Ovary (tissue), 9 donors: ENCODE measurements around the gene ARHGAP1. TPM values are rescaled to one million over a fixed set of nuclear protein-coding genes. Genes with fewer than 3 reads are reported as not detected.

ENCODE experiments used
- DNase-seq, 5 donors: peaks; one replicate each; pipeline ENCODE4 v3.0.0-alpha.2; 2019 to 2020
- H3K27ac ChIP-seq, 2 donors: fragments of 200-600 bp; one replicate each; pipeline versions ENCODE4 v1.5.1 to v1.8.0; 2019 to 2022
- H3K27me3 ChIP-seq: fragments of 200-600 bp; one replicate; pipeline ENCODE4 v1.8.0; 2022
- H3K36me3 ChIP-seq: fragments of 200-600 bp; sonication (generic); one replicate; pipeline ENCODE4 v1.5.1; 2019
- H3K4me1 ChIP-seq: one replicate; pipeline ENCODE4 v1.8.1; 2013; ENCODE audit warnings: mild to moderate bottlenecking, moderate library complexity; ENCODE audit not compliant: insufficient read depth
- H3K4me3 ChIP-seq: fragments of 200-600 bp; sonication (generic); one replicate; pipeline ENCODE4 v1.5.1; 2017
- H3K9me3 ChIP-seq, 2 donors: fragments of 200-600 bp in 1 of 2; sonication (generic) in 1 of 2; one replicate each; pipeline versions ENCODE4 v1.5.1 to v1.8.1; 2013 to 2019; ENCODE audit warnings: mild to moderate bottlenecking in 1 of 2, moderate library complexity in 1 of 2
- EP300 ChIP-seq: sonication (generic); formaldehyde crosslinking; IDR thresholded peaks from one replicate; pipeline ENCODE4 v1.6.1; 2017; ENCODE audit warnings: antibody characterized with exemption
- POLR2A ChIP-seq: fragments of 450-650 bp; IDR thresholded peaks from one replicate; pipeline ENCODE4 v1.6.1; 2017; ENCODE audit warnings: antibody characterized with exemption, mild to moderate bottlenecking, moderate library complexity
- WGBS, 3 donors: extraction: QIAGEN DNeasy Blood & Tissue Kit in 1 of 3; methylation state at CpG; one replicate each; pipeline versions ENCODE4 v1.1.5 to v1.1.7; 2013 to 2017; 5-methylcytosine and 5-hydroxymethylcytosine counted together
- intact Hi-C, 4 donors: fragments of 100-400 bp; cut with DNase I; formaldehyde crosslinking; loops; one replicate each; pipeline versions ENCODE4 v1.11.0 to v1.15.1; 2022 to 2023
- polyA plus RNA-seq, 2 donors: library from polyadenylated mRNA; stranded (reverse); fragments of 200-250 nt in 1 of 2; fragments of 350-450 nt in 1 of 2; fragmentation: Illumina TruSeq in 1 of 2; extraction: RNeasy Lipid Tissue Mini Kit (QIAGEN cat#74804) in 1 of 2; gene quantifications; one replicate each; pipeline ENCODE4 v1.2.3, GENCODE V29; 2013 to 2014
- total RNA-seq, 7 donors: library from RNA; depleted of rRNA in 2 of 7; stranded (reverse); fragments of >200 nt in 2 of 7; fragmentation: NEBNext Ultra II Directional in 3 of 7; extraction: Animal tissue kit (Norgen Biotek cat#: 25700) in 3 of 7; gene quantifications; one replicate each; pipeline versions ENCODE4 v1.1.0 to v1.2.4, GENCODE V29; 2016 to 2023
- TF ChIP-seq, protein P1 (sequence below), 3 donors: fragments of 450-650 bp in 2 of 3; fragments of 200-600 bp in 1 of 3; IDR thresholded peaks; one replicate each; pipeline versions ENCODE4 v1.5.1 to v1.8.0; 2016 to 2022; ENCODE audit warnings: antibody characterized with exemption in 3 of 3, mild to moderate bottlenecking in 1 of 3
- donor health status: DM: no; HTN: no; CAD: no; lungs with moderate emphysema.
- donor health status: DM: no; HTN: no; CAD: no.
- donor health status: Bipolar disorder and iron deficiency.
- donor health status: DM: yes; HTN: yes; CAD: no.
- donor health status: DM: no; HTN: no; CAD: no.
- donor health status: DM: yes; HTN: yes; CAD: no.

ARHGAP1 gene
- total and polyA plus RNA-seq, 9 donors = 24.1 to 95.9 (median 73.3) TPM

DNA sequence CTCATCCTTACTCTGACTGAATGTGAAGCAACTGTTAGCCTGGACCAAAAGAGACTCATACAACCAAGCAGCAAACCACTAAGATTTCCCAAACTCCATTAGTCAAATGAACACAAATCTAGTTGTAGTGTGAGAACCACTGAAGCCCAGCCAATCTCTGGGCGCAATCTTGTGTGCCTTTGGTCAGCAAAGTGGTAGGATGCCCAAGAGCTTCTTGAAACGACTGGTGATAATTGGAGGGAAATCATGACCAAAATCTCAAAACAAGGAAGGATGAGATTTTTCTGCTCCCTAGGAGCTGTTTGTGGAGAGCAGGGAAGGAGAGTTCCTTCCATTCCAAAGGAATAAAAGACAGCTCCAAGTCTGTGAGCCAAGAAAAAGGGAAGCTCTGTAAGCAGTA lies 42.6 kb upstream of the ARHGAP1 start:
- no peak for TF ChIP-seq POLR2A
- TF ChIP-seq, protein P1, sequence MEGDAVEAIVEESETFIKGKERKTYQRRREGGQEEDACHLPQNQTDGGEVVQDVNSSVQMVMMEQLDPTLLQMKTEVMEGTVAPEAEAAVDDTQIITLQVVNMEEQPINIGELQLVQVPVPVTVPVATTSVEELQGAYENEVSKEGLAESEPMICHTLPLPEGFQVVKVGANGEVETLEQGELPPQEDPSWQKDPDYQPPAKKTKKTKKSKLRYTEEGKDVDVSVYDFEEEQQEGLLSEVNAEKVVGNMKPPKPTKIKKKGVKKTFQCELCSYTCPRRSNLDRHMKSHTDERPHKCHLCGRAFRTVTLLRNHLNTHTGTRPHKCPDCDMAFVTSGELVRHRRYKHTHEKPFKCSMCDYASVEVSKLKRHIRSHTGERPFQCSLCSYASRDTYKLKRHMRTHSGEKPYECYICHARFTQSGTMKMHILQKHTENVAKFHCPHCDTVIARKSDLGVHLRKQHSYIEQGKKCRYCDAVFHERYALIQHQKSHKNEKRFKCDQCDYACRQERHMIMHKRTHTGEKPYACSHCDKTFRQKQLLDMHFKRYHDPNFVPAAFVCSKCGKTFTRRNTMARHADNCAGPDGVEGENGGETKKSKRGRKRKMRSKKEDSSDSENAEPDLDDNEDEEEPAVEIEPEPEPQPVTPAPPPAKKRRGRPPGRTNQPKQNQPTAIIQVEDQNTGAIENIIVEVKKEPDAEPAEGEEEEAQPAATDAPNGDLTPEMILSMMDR (IDR thresholded peaks at IDR 0.05) = no peak
- TF ChIP-seq EP300 = no peak
- Histone ChIP-seq H3K27ac (no peak overlapping the region), H3K4me1 (peaks cover 1% of the 10 kb centered on the region), H3K9me3 (no peaks in the 10 kb centered on the region), H3K4me3 (no peak overlapping the region), H3K36me3 (no peaks in the 10 kb centered on the region), H3K27me3 (no peaks in the 10 kb centered on the region)
- 50 to 63% (median 60%) methylated on average over 2 of the region's 2 CpGs for WGBS, 3 donors
- intact Hi-C loops = no loop called here
- no peak for DNase-seq

DNA sequence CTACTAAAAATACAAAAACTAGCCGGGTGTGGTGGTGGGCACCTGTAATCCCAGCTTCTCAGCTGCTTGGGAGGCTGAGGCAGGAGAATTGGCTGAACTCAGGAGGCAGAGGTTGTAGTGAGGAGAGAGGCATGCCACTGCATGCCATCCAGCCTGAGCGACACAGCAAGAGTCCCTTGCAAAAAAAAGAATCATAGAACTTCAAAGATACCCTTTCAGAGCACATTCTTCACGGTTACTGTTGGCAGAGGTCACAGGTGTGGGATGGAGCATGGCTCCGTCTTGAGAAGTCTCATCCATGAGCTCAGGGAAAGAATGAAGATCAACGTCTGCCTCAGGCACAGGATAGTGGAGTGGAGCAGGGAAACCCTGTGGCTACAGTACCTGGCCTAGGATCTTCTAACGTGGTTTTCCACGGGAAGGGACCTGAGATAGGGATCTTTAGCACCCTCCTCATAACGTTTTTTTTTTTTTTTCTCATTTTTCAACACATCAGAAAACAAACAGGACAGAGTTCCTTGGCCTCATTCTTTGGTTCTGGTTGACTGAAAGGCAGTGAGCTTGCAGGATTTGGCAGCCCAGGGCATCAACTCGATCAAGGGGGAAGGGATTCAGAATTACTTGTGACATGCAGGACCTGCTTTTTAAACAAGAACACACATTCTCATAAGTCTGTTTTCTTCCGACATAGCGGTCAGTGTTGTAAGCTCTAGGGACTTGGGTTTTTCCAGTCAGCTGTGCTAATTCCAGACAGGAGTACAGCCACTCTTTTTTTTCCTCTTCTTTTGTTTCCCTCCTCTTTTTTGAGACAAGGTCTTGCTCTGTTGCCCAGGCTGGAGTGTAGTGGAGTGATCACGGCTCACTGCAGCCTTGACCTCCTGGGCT lies 41.4 kb upstream of the ARHGAP1 start:
- no peak overlapping the region for H3K27ac ChIP-seq
- TF ChIP-seq POLR2A = no peak
- TF ChIP-seq EP300 = no peak
- TF ChIP-seq, protein P1 (IDR thresholded peaks at IDR 0.05) = no peak
- intact Hi-C loops = no loop called here
- no peaks in the 10 kb centered on the region for H3K36me3 ChIP-seq
- WGBS, 3 donors = 72 to 76% (median 75%) methylated on average over 12 of the region's 12 CpGs
- H3K9me3 ChIP-seq = no peaks in the 10 kb centered on the region
- no peak for DNase-seq
- H3K4me3 ChIP-seq = no peak overlapping the region
- no peaks in the 10 kb centered on the region for H3K27me3 ChIP-seq
- H3K4me1 ChIP-seq = peaks cover 1% of the 10 kb centered on the region

DNA sequence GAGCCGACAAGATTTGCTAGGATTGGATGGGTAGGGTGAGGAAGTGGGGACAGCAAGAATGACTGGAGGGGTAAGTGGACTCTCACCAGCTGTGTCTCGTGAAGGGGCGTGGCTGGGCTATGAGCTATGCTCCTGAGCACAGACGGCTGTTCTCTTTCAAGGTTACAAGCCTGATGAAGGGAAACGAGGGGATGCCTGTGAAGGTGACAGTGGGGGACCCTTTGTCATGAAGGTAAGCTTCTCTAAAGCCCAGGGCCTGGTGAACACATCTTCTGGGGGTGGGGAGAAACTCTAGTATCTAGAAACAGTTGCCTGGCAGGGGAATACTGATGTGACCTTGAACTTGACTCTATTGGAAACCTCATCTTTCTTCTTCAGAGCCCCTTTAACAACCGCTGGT lies 38.5 kb upstream of the ARHGAP1 start:
- 38 to 53% (median 43%) methylated on average over 6 of the region's 6 CpGs for WGBS, 3 donors
- H3K4me3 ChIP-seq = no peak overlapping the region
- no peak overlapping the region for H3K27ac ChIP-seq
- no peak for DNase-seq
- no peaks in the 10 kb centered on the region for H3K36me3 ChIP-seq
- no peaks in the 10 kb centered on the region for H3K9me3 ChIP-seq
- no peaks in the 10 kb centered on the region for H3K27me3 ChIP-seq
- TF ChIP-seq EP300 = no peak
- TF ChIP-seq, protein P1 (IDR thresholded peaks at IDR 0.05) = no peak
- TF ChIP-seq POLR2A = no peak
- peaks cover 1% of the 10 kb centered on the region for H3K4me1 ChIP-seq
- intact Hi-C loops = no loop called here

DNA sequence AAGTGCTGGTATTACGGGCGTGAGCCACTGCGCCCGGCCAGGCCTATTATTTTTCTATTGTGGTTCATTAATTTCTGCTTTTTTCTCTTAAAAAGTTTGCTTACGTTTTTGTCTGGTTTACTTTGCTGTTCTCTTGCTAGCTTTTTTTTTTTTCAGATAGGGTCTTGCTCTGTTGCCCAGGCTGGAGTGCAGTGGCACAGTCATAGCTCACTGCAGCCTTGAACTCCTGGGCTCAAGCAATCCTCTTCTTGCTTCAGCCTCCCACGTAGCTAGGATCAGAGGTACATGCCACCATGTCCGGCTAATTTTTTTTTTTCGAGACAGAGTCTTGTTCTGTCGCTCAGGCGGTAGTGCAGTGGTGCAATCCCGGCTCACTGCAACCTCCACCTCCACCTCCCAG lies 37.3 kb upstream of the ARHGAP1 start:
- WGBS, 3 donors = 88 to 93% (median 92%) methylated on average over 11 of the region's 11 CpGs
- Histone ChIP-seq H3K27ac (no peak overlapping the region), H3K36me3 (no peaks in the 10 kb centered on the region), H3K9me3 (no peaks in the 10 kb centered on the region), H3K4me3 (no peak overlapping the region), H3K4me1 (peaks cover 1% of the 10 kb centered on the region), H3K27me3 (no peaks in the 10 kb centered on the region)
- intact Hi-C loops = no loop called here
- no peak for TF ChIP-seq EP300
- TF ChIP-seq, protein P1 (IDR thresholded peaks at IDR 0.05) = no peak
- no peak for TF ChIP-seq POLR2A
- no peak for DNase-seq
